Fibroblast of peridontal ligament (primary cell): ENCODE measurements around the gene ABL1.

ENCODE experiments used
- DNase-seq: peaks from one replicate; pipeline ENCODE4 v3.0.0-alpha.2; 2010; ENCODE audit errors: extremely low read depth

The ABL1 gene

GRCh38 chr9:130872093-130872492 is 37.0 kb downstream of the ABL1 start:
- no peak for DNase-seq

GRCh38 chr9:130872508-130872907 is 37.5 kb downstream of the ABL1 start:
- no peak for DNase-seq

GRCh38 chr9:130872912-130873503 is 38.0 kb downstream of the ABL1 start:
- no peak for DNase-seq

GRCh38 chr9:130873966-130874365 is 38.9 kb downstream of the ABL1 start:
- no peak for DNase-seq

GRCh38 chr9:130874783-130875182 is 39.7 kb downstream of the ABL1 start:
- no peak for DNase-seq

GRCh38 chr9:130877300-130877699 is 42.2 kb downstream of the ABL1 start:
- no peak for DNase-seq

- no peak for DNase-seq
Measured at GRCh38 chr9:130878295-130878694, 43.2 kb downstream of the ABL1 start.

GRCh38 chr9:130879863-130880411 is 44.9 kb downstream of the ABL1 start:
- DNase-seq, result no peak

GRCh38 chr9:130880599-130881220 is 45.7 kb downstream of the ABL1 start:
- no peak for DNase-seq

- no peak for DNase-seq
Measured at GRCh38 chr9:130881516-130881915, 46.5 kb downstream of the ABL1 start.

- DNase-seq, result no peak
Measured at GRCh38 chr9:130882696-130883225, 47.7 kb downstream of the ABL1 start.

- no peak for DNase-seq
Measured at GRCh38 chr9:130883479-130883878, 48.4 kb downstream of the ABL1 start.

GRCh38 chr9:130884111-130884531 is 49.1 kb downstream of the ABL1 start:
- DNase-seq, result no peak

- no peak for DNase-seq
Measured at GRCh38 chr9:130884542-130885483, 49.8 kb downstream of the ABL1 start.

GRCh38 chr9:130885484-130886375 is 50.7 kb downstream of the ABL1 start:
- no peak for DNase-seq

- no peak for DNase-seq
Measured at GRCh38 chr9:130886981-130887380, 51.9 kb downstream of the ABL1 start.

GRCh38 chr9:130887494-130888144 is 52.6 kb downstream of the ABL1 start:
- DNase-seq, result peak; percentile 51

GRCh38 chr9:130888146-130888885 is 53.3 kb downstream of the ABL1 start:
- no peak for DNase-seq

- DNase-seq, result no peak
Measured at GRCh38 chr9:130890124-130890523, 55.1 kb downstream of the ABL1 start.
